ENCODE data around the gene FADS6.

DNA sequence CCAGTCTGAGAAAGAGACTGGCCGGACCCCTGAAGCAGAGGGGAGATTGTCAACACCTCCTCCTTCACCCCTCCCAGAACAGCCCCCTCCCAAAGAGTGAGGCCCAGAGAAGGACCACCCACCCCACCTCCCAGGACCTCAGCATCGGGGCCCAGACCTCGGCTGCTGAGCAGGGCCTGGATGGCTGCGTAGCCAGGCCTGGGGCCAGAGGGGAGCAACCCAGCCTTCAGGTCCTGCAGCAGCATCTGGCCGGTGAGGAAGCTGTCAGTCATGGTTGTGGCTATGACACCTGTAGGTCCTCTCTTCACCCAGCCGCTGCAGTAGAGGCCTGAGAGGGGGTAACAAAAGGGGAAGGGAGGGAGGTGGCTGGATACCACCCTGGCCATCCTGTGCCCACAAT is 30.5 kb downstream of the FADS6 start:
- no peak for TF ChIP-seq CTCF (optimal IDR thresholded peaks at IDR 0.05 in 1 of 3, IDR thresholded peaks at IDR 0.05 in 1 of 3, conservative IDR thresholded peaks at IDR 0.05 in 1 of 3; ENCODE audit: extremely low read depth in 1 of 3, insufficient read depth in 2 of 3, low read length in 3 of 3)
- no peak for TF ChIP-seq EZH2 (IDR thresholded peaks at IDR 0.05; ENCODE audit: low read length)

Measured in keratinocyte (primary cell).